K562 (cell line): ENCODE measurements around the gene ANP32B. TPM values are rescaled to one million over a fixed set of nuclear protein-coding genes. Genes with fewer than 3 reads are reported as not detected.

ENCODE experiments used
- ATAC-seq: fragments of 200-7000 bp; cut with Tn5 transposase; 3 replicates; pipeline ENCODE4 v1.9.1; 2020; ENCODE audit warnings: moderate library complexity
- BruUV-seq: library from RNA; stranded (reverse); fragments of 400-500 nt; replicated peaks from 2 replicates; lab custom pipeline; 2021; lab: Mats Ljungman, UMichigan
- CTCF ChIA-PET: fragments of 300-600 bp; formaldehyde crosslinking; extraction: SDS; loops from one replicate; lab custom pipeline; 2021; ENCODE audit warnings: low intra/inter-chr PET ratio; lab: Yijun Ruan, JAX
- POLR2A ChIA-PET: fragments of 300-600, 350-650 bp; sonication (Branson Sonifier 250); formaldehyde crosslinking; extraction: SDS; loops from one replicate; lab custom pipeline; 2021; ENCODE audit warnings: antibody characterized with exemption, inconsistent platforms; lab: Yijun Ruan, JAX
- DNase-seq, 4 experiments: peaks; one replicate each; pipeline versions ENCODE4 v3.0.0 to v3.0.0-alpha.2; 2011 to 2018; ENCODE audit warnings: low spot score in 3 of 4, mixed read lengths in 3 of 4; ENCODE audit errors: extremely low read depth in 1 of 4
- FAIRE-seq: peaks from 2 replicates; lab custom pipeline; 2011; peaks lifted over from hg19 to GRCh38; lab: Jason Lieb, UNC
- H2AFZ ChIP-seq: 2 replicates; pipeline ENCODE4 v1.6.0; 2011; ENCODE audit warnings: low read depth, low read length, control low read depth, inconsistent platforms
- H3K27ac ChIP-seq: fragments of 200-600 bp; 3 replicates; pipeline ENCODE4 v1.8.0; 2011; ENCODE audit warnings: low read depth, mild to moderate bottlenecking, control low read depth, inconsistent platforms, low read length, moderate library complexity, mixed read lengths; ENCODE audit errors: extremely low read depth
- H3K27me3 ChIP-seq, 2 experiments: fragments of 300-600 bp in 1 of 2; 2 replicates in 1 of 2; 3 replicates in 1 of 2; pipeline versions ENCODE4 v1.6.0 to v1.8.0; 2011; ENCODE audit warnings: inconsistent platforms in 2 of 2, low read length in 2 of 2, mild to moderate bottlenecking in 1 of 2, mixed read lengths in 1 of 2, moderate library complexity in 1 of 2; ENCODE audit not compliant: control insufficient read depth in 2 of 2, insufficient read depth in 2 of 2
- H3K36me3 ChIP-seq: fragments of 300-600 bp; 3 replicates; pipeline ENCODE4 v1.8.0; 2011; ENCODE audit warnings: mild to moderate bottlenecking, low read length, inconsistent platforms; ENCODE audit not compliant: control insufficient read depth, insufficient read depth
- H3K4me1 ChIP-seq, 2 experiments: fragments of 200-600 bp in 1 of 2; replicated peaks in 1 of 2; 2 replicates in 1 of 2; 3 replicates in 1 of 2; pipeline versions ENCODE4 v1.5.1 to v1.8.0; 2011; ENCODE audit warnings: inconsistent platforms in 2 of 2, low read length in 2 of 2, mild to moderate bottlenecking in 1 of 2, mixed read lengths in 1 of 2, moderate library complexity in 1 of 2; ENCODE audit not compliant: control insufficient read depth in 2 of 2, insufficient read depth in 2 of 2
- H3K4me2 ChIP-seq: 2 replicates; pipeline ENCODE4 v1.6.1; 2011; ENCODE audit warnings: low read length, control low read depth, inconsistent platforms, mixed read lengths; ENCODE audit not compliant: insufficient read depth
- H3K4me3 ChIP-seq: fragments of 200-600 bp; sonication (generic), shearing (Covaris generic); 2 replicates; pipeline ENCODE4 v1.5.1; 2016; ENCODE audit warnings: control low read depth, inconsistent platforms
- H3K79me2 ChIP-seq: fragments of 200-600 bp; 3 replicates; pipeline ENCODE4 v1.8.0; 2011; ENCODE audit warnings: low read length, inconsistent platforms; ENCODE audit not compliant: control insufficient read depth, insufficient read depth
- H3K9ac ChIP-seq, 2 experiments: 2 replicates each; pipeline versions ENCODE4 v1.6.0 to v1.6.1; 2011; ENCODE audit warnings: low read depth in 2 of 2, low read length in 2 of 2, control low read depth in 1 of 2, inconsistent platforms in 1 of 2, mild to moderate bottlenecking in 1 of 2, mixed read lengths in 1 of 2; ENCODE audit not compliant: insufficient read depth in 1 of 2
- H3K9me1 ChIP-seq: one replicate; pipeline ENCODE4 v1.6.0; 2011; ENCODE audit warnings: inconsistent platforms, mild to moderate bottlenecking, low read length, moderate library complexity; ENCODE audit not compliant: control insufficient read depth, insufficient read depth
- H3K9me3 ChIP-seq: replicated peaks from 2 replicates; pipeline ENCODE4 v1.5.1; 2011; ENCODE audit warnings: low read depth, low read length, inconsistent platforms; ENCODE audit not compliant: control insufficient read depth, insufficient read depth
- H4K20me1 ChIP-seq: replicated peaks from 2 replicates; pipeline ENCODE4 v1.6.1; 2011; ENCODE audit warnings: low read length, inconsistent platforms, mixed read lengths; ENCODE audit not compliant: control insufficient read depth, insufficient read depth
- BCLAF1 ChIP-seq, 2 experiments: fragments of 450-650 bp in 1 of 2; IDR thresholded peaks; 2 replicates each; pipeline ENCODE4 v1.6.1; 2011 to 2017; ENCODE audit warnings: low read depth in 2 of 2, antibody characterized with exemption in 1 of 2, borderline replicate concordance in 1 of 2, low read length in 1 of 2, mild to moderate bottlenecking in 1 of 2, mixed read lengths in 1 of 2; ENCODE audit not compliant: control insufficient read depth in 1 of 2
- BRD9 ChIP-seq: fragments of 450-650 bp; IDR thresholded peaks from 2 replicates; pipeline ENCODE4 v1.6.1; 2018; ENCODE audit warnings: low read depth; ENCODE audit not compliant: partially characterized antibody
- FOS ChIP-seq: IDR thresholded peaks from 3 replicates; pipeline ENCODE4 v1.6.1; 2011; ENCODE audit not compliant: insufficient read length; ENCODE audit errors: extremely low read depth
- GTF2B ChIP-seq: IDR thresholded peaks from 2 replicates; pipeline ENCODE4 v1.6.1; 2011; ENCODE audit not compliant: insufficient read length; ENCODE audit errors: extremely low read depth
- MEIS2 ChIP-seq: fragments of 450-650 bp; IDR thresholded peaks from 2 replicates; pipeline ENCODE4 v1.6.1; 2014; ENCODE audit warnings: mild to moderate bottlenecking; ENCODE audit not compliant: partially characterized antibody
- TFE3 ChIP-seq: fragments of 450-650 bp; formaldehyde crosslinking; IDR thresholded peaks from 2 replicates; pipeline ENCODE4 v1.4.0; 2020; ENCODE audit warnings: mild to moderate bottlenecking, mixed read lengths
- THRAP3 ChIP-seq: fragments of 450-650 bp; IDR thresholded peaks from 2 replicates; pipeline ENCODE4 v1.6.1; 2016; ENCODE audit warnings: mild to moderate bottlenecking, inconsistent platforms, borderline replicate concordance
- TSHZ1 ChIP-seq: fragments of 250-450 bp; sonication (Bioruptor Pico); IDR thresholded peaks from 2 replicates; pipeline ENCODE4 v1.4.0; 2020; ENCODE audit warnings: mild to moderate bottlenecking, moderate library complexity
- ZNF586 ChIP-seq: fragments of 450-650 bp; formaldehyde crosslinking; conservative IDR thresholded peaks from 2 replicates; pipeline ENCODE4 v1.4.0; 2020; ENCODE audit warnings: mild to moderate bottlenecking, moderate library complexity
- ZZZ3 ChIP-seq: fragments of 450-650 bp; IDR thresholded peaks from 2 replicates; pipeline ENCODE4 v1.6.1; 2016; ENCODE audit warnings: antibody characterized with exemption, mild to moderate bottlenecking, moderate library complexity
- WGBS: fragments of 100-300 bp; shearing (Covaris generic); methylation state at CpG from one replicate; pipeline ENCODE4 v1.1.6; 2016; ENCODE audit warnings: low coverage, mixed read lengths; ENCODE audit not compliant: insufficient coverage; ENCODE audit errors: missing lambda C conversion rate; 5-methylcytosine and 5-hydroxymethylcytosine counted together
- in situ Hi-C: fragments of 300-500 bp; cut with MboI; formaldehyde crosslinking; loops from 4 replicates; pipeline ENCODE4 v1.15.0; 2018; ENCODE audit warnings: inconsistent platforms, mixed read lengths
- intact Hi-C: fragments of 100-400 bp; cut with micrococcal nuclease; formaldehyde crosslinking; loops from 2 replicates; pipeline ENCODE4 v1.14.2; 2022
- polyA plus RNA-seq, 8 experiments: library from polyadenylated mRNA; depleted of rRNA in 4 of 8; stranded (reverse) in 5 of 8; unstranded in 3 of 8; fragments of >200 nt; fragmentation: Nextera tagmentation in 2 of 8; fragmentation: Illumina TruSeq in 1 of 8; extraction: Ambion mirVana in 2 of 8; extraction: Trizol in 1 of 8; gene quantifications; 2 replicates each; pipeline versions ENCODE4 v1.2.1 to v1.2.3, GENCODE V29; 2011 to 2014; ENCODE audit warnings: inconsistent platforms in 1 of 8, missing spikeins in 1 of 8
- total RNA-seq, 7 experiments: library from RNA; depleted of rRNA in 6 of 7; stranded (reverse); fragments of >200 nt in 6 of 7; fragmentation: Illumina TruSeq in 2 of 7; extraction: Trizol in 2 of 7; gene quantifications; 2 replicates each; pipeline versions ENCODE4 v1.2.1 to v1.2.3, GENCODE V29; 2011 to 2021; ENCODE audit warnings: low replicate concordance in 1 of 7

Gene ANP32B
- total and polyA plus RNA-seq, 9 of the 15 experiments (the other 6 are each of a cell fraction or from before 2014, with no cell fraction given) = 68.9 to 815 (median 141) TPM

- no peak overlapping the region for H3K27ac ChIP-seq
- WGBS = 86% methylated on average over 5 of the region's 5 CpGs
- peaks cover 16% of the 10 kb centered on the region; the same call in 1 of the 2 replicates for H4K20me1 ChIP-seq
- no peaks in the 10 kb centered on the region; a peak in 1 of 5 replicates for H3K4me1 ChIP-seq
- intact Hi-C loops = no loop called here
- CTCF ChIA-PET = no interaction called here
- BruUV-seq = no TSS peak
- no peak overlapping the region for H3K4me3 ChIP-seq
- H3K36me3 ChIP-seq = peaks cover 100% of the 10 kb centered on the region
- H3K9ac ChIP-seq = no peak overlapping the region
- H2AFZ ChIP-seq = no peak overlapping the region
- DNase-seq (no peak), ATAC-seq (no peak), FAIRE-seq (no peak)
- POLR2A ChIA-PET = interaction anchor here (0.6 to 4.1 kb wide), 13 partner anchors 8 to 126 kb away, joined by 3 to 23 read pairs (median 4); partner anchors contain the start of gene TRMO
- in situ Hi-C loops = no loop called here
- H3K9me3 ChIP-seq = no peaks in the 10 kb centered on the region
- no peak overlapping the region for H3K4me2 ChIP-seq
- H3K9me1 ChIP-seq = no peaks in the 10 kb centered on the region
- no peaks in the 10 kb centered on the region for H3K27me3 ChIP-seq
- peaks cover 99% of the 10 kb centered on the region for H3K79me2 ChIP-seq
- no peak for TF ChIP-seq ZNF586 (CRISPR knock-in tag)
- no peak for TF ChIP-seq ZZZ3
- TF ChIP-seq FOS = no peak
- no peak for TF ChIP-seq GTF2B
- peak; percentile 26 for TF ChIP-seq MEIS2
- no peak for TF ChIP-seq TSHZ1 (CRISPR knock-in tag)
- TF ChIP-seq THRAP3 = peak; percentile 19; the same call in 1 of the 2 replicates
- TF ChIP-seq BCLAF1 (IDR thresholded peaks at IDR 0.05; ENCODE audit: borderline replicate concordance in 1 of 2, control insufficient read depth in 1 of 2, low read depth in 2 of 2, low read length in 1 of 2) = 0 out of 4 replicates have a peak, but pooled peaks of 1 of the 2 experiments have one; percentile 8
- TF ChIP-seq TFE3 (CRISPR knock-in tag) = no peak
- TF ChIP-seq BRD9 = no peak
Measured at GRCh38 chr9:98006127-98006796, 23.1 kb downstream of the ANP32B start.
